Measurements from ENCODE around the gene KIF21B. TPM values are rescaled to one million over a fixed set of nuclear protein-coding genes. Genes with fewer than 3 reads are reported as not detected.

Gene KIF21B, protein sequence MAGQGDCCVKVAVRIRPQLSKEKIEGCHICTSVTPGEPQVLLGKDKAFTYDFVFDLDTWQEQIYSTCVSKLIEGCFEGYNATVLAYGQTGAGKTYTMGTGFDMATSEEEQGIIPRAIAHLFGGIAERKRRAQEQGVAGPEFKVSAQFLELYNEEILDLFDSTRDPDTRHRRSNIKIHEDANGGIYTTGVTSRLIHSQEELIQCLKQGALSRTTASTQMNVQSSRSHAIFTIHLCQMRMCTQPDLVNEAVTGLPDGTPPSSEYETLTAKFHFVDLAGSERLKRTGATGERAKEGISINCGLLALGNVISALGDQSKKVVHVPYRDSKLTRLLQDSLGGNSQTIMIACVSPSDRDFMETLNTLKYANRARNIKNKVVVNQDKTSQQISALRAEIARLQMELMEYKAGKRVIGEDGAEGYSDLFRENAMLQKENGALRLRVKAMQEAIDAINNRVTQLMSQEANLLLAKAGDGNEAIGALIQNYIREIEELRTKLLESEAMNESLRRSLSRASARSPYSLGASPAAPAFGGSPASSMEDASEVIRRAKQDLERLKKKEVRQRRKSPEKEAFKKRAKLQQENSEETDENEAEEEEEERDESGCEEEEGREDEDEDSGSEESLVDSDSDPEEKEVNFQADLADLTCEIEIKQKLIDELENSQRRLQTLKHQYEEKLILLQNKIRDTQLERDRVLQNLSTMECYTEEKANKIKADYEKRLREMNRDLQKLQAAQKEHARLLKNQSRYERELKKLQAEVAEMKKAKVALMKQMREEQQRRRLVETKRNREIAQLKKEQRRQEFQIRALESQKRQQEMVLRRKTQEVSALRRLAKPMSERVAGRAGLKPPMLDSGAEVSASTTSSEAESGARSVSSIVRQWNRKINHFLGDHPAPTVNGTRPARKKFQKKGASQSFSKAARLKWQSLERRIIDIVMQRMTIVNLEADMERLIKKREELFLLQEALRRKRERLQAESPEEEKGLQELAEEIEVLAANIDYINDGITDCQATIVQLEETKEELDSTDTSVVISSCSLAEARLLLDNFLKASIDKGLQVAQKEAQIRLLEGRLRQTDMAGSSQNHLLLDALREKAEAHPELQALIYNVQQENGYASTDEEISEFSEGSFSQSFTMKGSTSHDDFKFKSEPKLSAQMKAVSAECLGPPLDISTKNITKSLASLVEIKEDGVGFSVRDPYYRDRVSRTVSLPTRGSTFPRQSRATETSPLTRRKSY (N-terminal part only)
- 31.5 and 80.0 TPM in 2 replicates for total RNA-seq (2011; cell fraction: chromatin; rRNA removed; ENCODE audit: low replicate concordance)
- 28.8 and 39.0 TPM in 2 replicates for total RNA-seq (2011; cell fraction: nucleolus; rRNA removed)
- 28.9 and 35.9 TPM in 2 replicates for total RNA-seq (2011; cell fraction: nucleoplasm; rRNA removed)
- 5.9 and 8.4 TPM in 2 replicates for total RNA-seq (2014; rRNA removed)
- total RNA-seq (2014; rRNA removed; fragmentation: Illumina TruSeq; extraction: Trizol): 2.8 and 3.3 TPM in 2 replicates
- 3.1 and 3.3 TPM in 2 replicates for total RNA-seq (2015; rRNA removed; fragmentation: Illumina TruSeq; extraction: Trizol)
- total RNA-seq (2021): 11.5 and 13.4 TPM in 2 replicates
- 7.8 and 15.2 TPM in 2 replicates for polyA plus RNA-seq (2011; rRNA removed)
- polyA plus RNA-seq (2011; cell fraction: cytosol; rRNA removed): 12.7 and 14.0 TPM in 2 replicates
- polyA plus RNA-seq (2011; cell fraction: nucleus; rRNA removed): 44.2 and 45.1 TPM in 2 replicates
- polyA plus RNA-seq (2012): 7.8 and 10.5 TPM in 2 replicates
- 7.3 and 9.6 TPM in 2 replicates for polyA plus RNA-seq (2014; fragmentation: Illumina TruSeq; extraction: Trizol)
- under 1 TPM; 0.46 to 0.48 TPM for polyA plus RNA-seq (2014; fragmentation: Nextera tagmentation; extraction: Ambion mirVana)
- 6.3 and 7.5 TPM in 2 replicates for polyA plus RNA-seq (2014; rRNA removed)
- 13.9 and 15.1 TPM in 2 replicates for polyA minus RNA-seq (2011; rRNA and poly(A)+ RNA removed)
- polyA minus RNA-seq (2011; cell fraction: cytosol; rRNA and poly(A)+ RNA removed): 11.5 and 22.6 TPM in 2 replicates
- polyA minus RNA-seq (2011; cell fraction: nucleus; rRNA and poly(A)+ RNA removed): 22.5 and 38.5 TPM in 2 replicates
- Bru-seq, nascent RNA: percentile 61 among the genes with signal in this experiment
- BruChase-seq, experiment 1, labeled RNA remaining after a 2-hour chase: percentile 51 among the genes with signal in this experiment
- BruChase-seq, experiment 2, labeled RNA remaining after a 6-hour chase: percentile 54 among the genes with signal in this experiment
- long read RNA-seq, experiment 1, partial matches to known transcripts: 4 of 25 reads
- long read RNA-seq, experiment 1, other reads (novel, unspliced or antisense): 21 of 25 reads
- long read RNA-seq, experiment 2, full-length matches to known transcripts: 1 of 15 reads
- long read RNA-seq, experiment 2, partial matches to known transcripts: 6 of 15 reads
- long read RNA-seq, experiment 2, other reads (novel, unspliced or antisense): 8 of 15 reads
- long read RNA-seq, experiment 3, partial matches to known transcripts: 0 of 1 reads
- long read RNA-seq, experiment 3, other reads (novel, unspliced or antisense): 1 of 1 reads

DNA sequence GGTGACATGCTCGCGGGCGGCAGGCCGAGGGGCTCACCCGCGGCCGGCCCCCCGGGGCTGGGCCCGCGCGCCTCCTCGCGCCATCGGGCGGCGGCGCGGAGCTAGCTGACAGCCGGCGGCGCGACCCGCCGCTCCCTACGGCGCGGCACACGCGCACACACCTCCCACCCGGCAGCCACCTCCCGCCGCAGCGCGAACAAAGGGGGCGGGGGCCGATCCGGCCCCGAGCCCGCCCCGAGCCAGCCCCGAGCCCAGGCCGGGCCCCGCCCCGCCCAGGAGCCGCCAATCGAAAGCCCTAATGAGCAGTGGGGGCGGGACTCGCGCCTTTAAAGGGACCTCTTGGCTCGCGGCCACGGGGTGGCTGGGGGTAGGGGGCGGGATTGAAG lies at the start of gene KIF21B:
TSS of gene KIF21B (minus strand) at position 198 of the 386 bp plus-strand sequence. CDS start 331 bp downstream, outside the sequence.
- ChIA-PET CTCF (ENCODE audit: low intra/inter-chr PET ratio) (no interaction called here), POLR2A (interaction anchor here (2.0 kb wide), 1 partner anchor 12 kb away, joined by 12 read pairs; no protein-coding TSS in a partner anchor)
- Histone ChIP-seq H3K36me3 (ENCODE audit: control insufficient read depth, insufficient read depth, low read length) (no peaks in the 10 kb centered on the region), H3K9me1 (ENCODE audit: control insufficient read depth, insufficient read depth, low read length) (peaks cover 7% of the 10 kb centered on the region), H3K4me3 (peak within 1 kb of the TSS; percentile 56), H3K4me1 (replicated peaks in 1 of 2; ENCODE audit: control insufficient read depth in 2 of 2, insufficient read depth in 2 of 2, low read length in 2 of 2) (peaks cover 52 to 78% of the 10 kb centered on the region in 2 experiments), H3K9ac (ENCODE audit: insufficient read depth in 1 of 2, low read depth in 2 of 2, low read length in 2 of 2) (peak within 1 kb of the TSS; percentile 42 to 89; a peak in 3 of 4 replicates), H3K27me3 (ENCODE audit: control insufficient read depth in 2 of 2, insufficient read depth in 2 of 2, low read length in 2 of 2) (peaks cover 0 to 2% of the 10 kb centered on the region in 2 experiments; a peak in 1 of 5 replicates), H3K27ac (ENCODE audit: extremely low read depth, low read depth, low read length) (peak within 1 kb of the TSS; percentile 43; the same call in 2 of the 3 replicates), H3K9me3 (replicated peaks; ENCODE audit: control insufficient read depth, insufficient read depth, low read depth, low read length) (no peaks in the 10 kb centered on the region), H3K79me2 (ENCODE audit: control insufficient read depth, insufficient read depth, low read length) (peaks cover 13% of the 10 kb centered on the region), H2AFZ (ENCODE audit: low read depth, low read length) (peak within 1 kb of the TSS; percentile 78), H3K4me2 (ENCODE audit: insufficient read depth, low read length) (peak within 1 kb of the TSS; percentile 83), H4K20me1 (replicated peaks; ENCODE audit: control insufficient read depth, insufficient read depth, low read length) (no peaks in the 10 kb centered on the region; the same call in 1 of the 2 replicates)
- WGBS (ENCODE audit: insufficient coverage, low coverage, missing lambda C conversion rate): 0% methylated on average over 38 of the region's 53 CpGs
- peak; percentile 94 to 99 (median 98) for DNase-seq (ENCODE audit: extremely low read depth in 1 of 4, low spot score in 3 of 4)
- intact Hi-C loops (cut with micrococcal nuclease): loop anchor here (5.0 kb wide), 1 partner anchor 401 kb away; the partner anchor contains the start of gene KIF14
- no peak for FAIRE-seq
- BruUV-seq (replicated peaks): no TSS peak
- in situ Hi-C loops (cut with MboI): no loop called here
- ATAC-seq: peak; percentile 91
- TF ChIP-seq ZBTB2 (IDR thresholded peaks at IDR 0.05): no peak
- no peak for TF ChIP-seq GATA2 (CRISPR knock-in tag; IDR thresholded peaks at IDR 0.05)
- TF ChIP-seq ZBTB33 (CRISPR knock-in tag; IDR thresholded peaks at IDR 0.05): no peak
- no peak for TF ChIP-seq CHD4 (IDR thresholded peaks at IDR 0.05; ENCODE audit: insufficient read depth, insufficient replicate concordance, low read depth, low read length, poor library complexity, severe bottlenecking)
- peak; percentile 48; the same call in 1 of the 2 replicates for TF ChIP-seq MYC (IDR thresholded peaks at IDR 0.05; ENCODE audit: low read depth, low read length)
- TF ChIP-seq MYC (CRISPR knock-in tag; IDR thresholded peaks at IDR 0.05; ENCODE audit: borderline replicate concordance, low read depth): no peak
- no peak for TF ChIP-seq BMI1 (IDR thresholded peaks at IDR 0.05; ENCODE audit: low read length)
- no peak for TF ChIP-seq XRCC5 (IDR thresholded peaks at IDR 0.05; ENCODE audit: low read depth, low read length)
